HG03095 (cell line): ENCODE results near the gene LTBP3.

Experiments
- ATAC-seq: cut with Tn5 transposase; IDR thresholded peaks from one replicate; pipeline ENCODE4 v1.9.1; 2021; ENCODE audit warnings: moderate library complexity; ENCODE audit not compliant: unreplicated experiment

LTBP3 gene

GRCh38 chr11:65555693-65556231 is 2.4 kb downstream of the LTBP3 start:
- no peak for ATAC-seq

- no peak for ATAC-seq
These were observed 3.2 kb downstream of the LTBP3 start for GRCh38 chr11:65554842-65555430.

DNA sequence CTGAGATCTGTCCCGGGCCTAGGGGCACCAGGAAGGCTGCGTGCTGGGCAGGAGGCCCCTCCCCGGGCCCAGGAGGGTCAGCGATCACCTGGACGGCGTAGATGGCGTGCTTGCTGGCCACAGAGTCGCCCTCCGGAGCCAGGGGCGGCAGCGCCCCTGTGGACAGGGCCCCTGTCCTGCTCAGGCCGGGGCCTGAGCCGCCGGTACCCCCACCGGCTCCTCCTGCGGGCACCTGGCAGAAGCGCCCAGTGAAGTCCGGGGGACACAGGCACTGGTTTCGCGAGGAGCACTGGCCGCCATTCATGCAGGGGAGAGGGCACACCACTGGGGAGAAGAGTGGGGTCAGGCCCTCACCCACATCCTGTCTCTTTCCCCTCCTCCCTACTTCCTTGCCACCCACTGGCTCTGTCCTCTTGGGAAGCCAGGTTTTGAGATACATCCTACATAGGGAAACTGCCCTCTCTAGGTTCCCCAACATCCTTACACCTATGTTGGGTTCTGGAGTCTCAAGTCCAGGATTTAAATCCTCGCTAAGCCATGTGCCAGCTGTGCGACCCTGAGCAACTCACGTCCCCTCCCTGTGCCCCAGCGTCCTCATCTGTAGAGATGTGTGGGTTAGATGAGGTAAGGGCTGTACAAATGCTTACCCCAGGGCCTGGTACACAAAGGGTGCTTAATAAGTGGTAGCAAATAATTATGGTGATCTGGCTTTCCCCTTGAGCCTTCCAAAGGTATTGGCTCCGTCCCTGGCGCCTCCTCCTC is 3.9 kb downstream of the LTBP3 start:
- no peak for ATAC-seq

GRCh38 chr11:65553301-65554001 is 4.7 kb downstream of the LTBP3 start:
- no peak for ATAC-seq

- ATAC-seq = no peak
These were observed 5.7 kb downstream of the LTBP3 start for GRCh38 chr11:65552388-65552951.

GRCh38 chr11:65551572-65552387 is 6.4 kb downstream of the LTBP3 start:
- ATAC-seq = no peak

DNA sequence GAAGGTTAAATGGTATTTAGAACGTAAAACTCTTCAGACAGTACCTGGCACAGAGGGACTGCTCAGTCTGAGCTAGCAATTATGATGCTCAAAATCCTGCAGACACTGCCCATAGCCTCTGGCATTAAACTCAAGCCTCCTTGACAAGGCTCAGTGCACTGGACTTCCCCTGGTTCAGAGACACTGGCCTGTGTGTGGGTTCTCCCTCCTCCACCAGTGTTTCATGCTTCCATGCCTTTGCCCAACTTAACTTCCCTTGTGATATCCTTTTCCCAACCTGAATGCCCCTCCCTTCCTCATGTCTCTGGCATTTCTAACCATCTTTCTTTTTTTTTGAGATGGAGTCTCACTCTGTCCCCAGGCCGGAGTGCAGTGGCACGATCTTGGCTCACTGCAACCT is 9.1 kb downstream of the LTBP3 start:
- no peak for ATAC-seq

DNA sequence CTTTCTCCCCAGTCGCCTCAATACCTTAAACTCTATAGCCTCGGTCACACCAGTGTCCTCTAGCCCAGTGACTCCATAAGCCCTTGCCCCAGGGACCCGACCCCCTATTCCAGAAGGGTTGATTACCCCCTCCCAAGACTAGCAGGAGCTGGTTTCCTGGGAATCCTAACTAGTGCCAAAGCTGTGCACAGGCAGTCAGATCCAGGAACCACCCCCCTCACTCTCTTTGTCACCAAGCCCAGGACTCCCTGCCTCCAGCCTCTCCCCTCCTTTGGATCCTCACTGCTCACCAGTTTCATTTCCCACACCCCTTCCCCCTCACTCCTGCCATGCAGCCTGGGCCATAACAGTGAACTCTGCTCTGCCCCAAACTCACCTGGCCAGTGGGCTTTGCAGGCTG is 9.8 kb downstream of the LTBP3 start:
- ATAC-seq = no peak

DNA sequence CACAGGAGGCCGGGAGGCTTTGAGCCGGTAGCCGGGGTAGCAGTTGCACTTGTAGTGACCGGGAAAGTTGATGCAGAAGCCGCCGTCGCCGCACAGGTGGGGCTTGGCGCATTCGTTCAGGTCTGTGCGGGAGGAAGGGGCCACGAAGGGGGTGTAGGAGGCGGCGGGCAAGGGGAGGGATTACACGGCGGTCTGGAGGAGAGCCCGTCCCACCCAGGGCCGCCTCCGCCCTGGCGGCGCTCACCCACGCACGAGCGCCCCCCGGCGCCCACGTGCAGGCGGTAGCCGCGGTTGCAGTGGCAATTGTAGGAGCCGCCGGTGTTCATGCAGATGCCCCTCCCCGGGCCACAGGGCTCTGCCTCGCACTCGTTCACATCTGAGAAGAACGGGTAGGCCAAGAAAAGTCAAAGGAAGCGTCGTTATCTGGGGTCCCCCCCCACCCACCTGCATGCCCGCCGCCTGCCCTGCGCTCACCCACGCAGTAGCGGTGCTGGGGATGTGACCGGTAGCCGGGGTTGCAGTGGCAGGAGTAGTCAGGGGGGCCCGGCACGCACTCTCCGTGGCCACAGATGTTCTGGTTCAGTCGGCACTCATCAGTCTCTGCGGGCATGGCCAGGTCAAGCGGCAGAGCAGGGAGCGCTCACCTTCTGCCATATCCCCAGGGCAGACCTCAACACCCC is 10.6 kb downstream of the LTBP3 start:
- ATAC-seq = no peak

- ATAC-seq = no peak
These were observed 11.8 kb downstream of the LTBP3 start for GRCh38 chr11:65546217-65546958.

- ATAC-seq = no peak
These were observed 12.3 kb downstream of the LTBP3 start for GRCh38 chr11:65545853-65546216.

DNA sequence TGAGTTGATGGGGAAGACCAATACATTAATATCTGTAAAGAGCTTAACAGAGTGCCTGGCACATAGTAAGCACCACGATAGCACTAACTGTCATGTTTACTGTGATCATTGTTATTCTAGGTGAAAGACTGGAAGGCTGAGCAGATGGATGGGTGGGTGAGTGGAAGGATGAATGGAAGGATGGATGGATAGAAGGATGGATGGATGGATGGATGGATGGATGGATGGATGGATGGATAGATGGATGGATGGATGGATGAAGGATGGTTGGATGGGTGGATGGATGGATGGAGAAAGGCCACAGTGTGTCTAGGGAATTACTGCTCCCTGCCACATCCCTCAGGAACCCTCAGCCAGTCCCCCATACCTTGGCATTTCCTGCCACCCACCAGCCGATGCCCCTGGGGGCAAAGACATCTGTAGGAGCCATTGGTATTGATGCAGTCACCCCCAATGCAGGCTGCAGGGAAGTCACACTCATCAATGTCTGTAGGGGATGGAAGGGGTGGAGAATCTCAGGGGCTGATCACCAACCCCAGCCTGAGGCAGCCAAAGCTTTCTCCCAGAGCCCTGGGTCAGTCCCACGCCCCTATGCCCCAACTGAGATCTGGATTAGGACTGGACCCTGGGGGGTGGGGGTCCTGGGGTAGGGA is 15.3 kb downstream of the LTBP3 start:
- ATAC-seq = no peak

DNA sequence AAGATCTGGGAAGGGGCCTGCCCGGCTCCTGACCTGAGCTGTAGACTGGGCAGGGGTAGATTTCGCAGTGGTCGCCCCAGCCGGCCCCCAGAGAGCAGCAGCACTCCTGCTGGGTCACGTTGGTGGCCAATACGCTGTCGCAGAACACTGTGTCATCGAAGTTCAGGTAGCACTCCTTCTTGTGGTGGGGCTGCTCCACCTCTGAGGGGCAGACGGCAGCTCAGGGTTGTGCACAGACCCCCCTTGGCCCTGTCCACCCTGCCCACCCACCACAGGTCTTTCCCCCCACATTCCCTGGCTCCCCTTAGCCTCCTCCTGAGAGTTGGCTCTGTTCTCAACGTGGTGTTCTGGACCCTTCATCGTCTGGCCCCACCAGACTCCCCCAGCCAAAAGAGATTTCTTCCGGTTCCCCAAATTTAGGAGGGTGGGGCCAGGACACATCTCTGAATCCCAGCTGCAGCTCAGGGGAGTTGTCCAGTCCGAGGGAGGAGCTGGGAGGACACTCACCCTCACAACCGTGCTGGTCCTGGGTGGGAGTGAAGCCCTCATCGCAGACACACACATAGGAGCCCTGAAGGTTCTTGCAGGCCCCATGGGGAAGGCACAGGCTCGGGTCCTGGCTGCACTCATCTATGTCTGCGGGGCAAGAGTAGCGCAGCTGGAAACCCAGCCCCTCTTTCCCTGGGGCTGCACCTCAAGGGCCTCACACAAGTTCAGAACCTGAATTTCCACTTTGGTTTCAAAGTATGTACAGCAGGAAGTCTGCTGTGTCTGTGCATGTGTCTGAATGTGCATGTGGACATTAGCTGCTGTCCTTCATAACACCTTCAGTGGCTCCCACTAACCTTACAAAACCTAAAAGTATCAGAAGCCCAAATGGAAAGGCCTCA is 16.8 kb downstream of the LTBP3 start:
- ATAC-seq = no peak

GRCh38 chr11:65540290-65541092 is 17.7 kb downstream of the LTBP3 start:
- ATAC-seq = peak; percentile 56

DNA sequence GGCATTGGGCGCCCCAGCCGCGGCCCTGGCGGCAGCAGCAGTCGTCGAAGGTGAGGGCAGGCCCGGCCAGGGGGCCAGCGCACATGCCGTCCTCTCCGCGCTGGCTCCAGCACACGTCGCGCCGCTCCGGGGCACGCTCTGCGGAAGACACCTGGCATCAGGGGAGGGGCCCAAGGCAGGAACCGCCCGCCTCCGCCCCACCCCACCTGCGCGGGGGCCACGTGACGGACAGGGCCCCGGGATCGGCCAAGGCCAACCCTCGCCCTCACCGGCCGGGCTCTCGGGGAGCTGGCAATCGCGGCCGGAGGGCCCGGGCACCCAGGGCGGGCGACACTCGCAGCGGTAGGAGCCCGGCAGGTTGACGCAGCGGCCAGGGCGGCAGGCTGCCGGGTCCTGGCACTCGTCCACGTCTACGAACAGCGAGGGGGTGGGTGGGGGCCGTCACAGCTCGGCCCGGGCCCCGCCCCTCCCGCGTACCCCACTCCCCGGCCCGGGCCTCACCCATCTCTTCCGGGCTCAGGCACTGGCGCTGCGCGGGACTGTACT is 18.3 kb downstream of the LTBP3 start:
- peak; percentile 36 for ATAC-seq

DNA sequence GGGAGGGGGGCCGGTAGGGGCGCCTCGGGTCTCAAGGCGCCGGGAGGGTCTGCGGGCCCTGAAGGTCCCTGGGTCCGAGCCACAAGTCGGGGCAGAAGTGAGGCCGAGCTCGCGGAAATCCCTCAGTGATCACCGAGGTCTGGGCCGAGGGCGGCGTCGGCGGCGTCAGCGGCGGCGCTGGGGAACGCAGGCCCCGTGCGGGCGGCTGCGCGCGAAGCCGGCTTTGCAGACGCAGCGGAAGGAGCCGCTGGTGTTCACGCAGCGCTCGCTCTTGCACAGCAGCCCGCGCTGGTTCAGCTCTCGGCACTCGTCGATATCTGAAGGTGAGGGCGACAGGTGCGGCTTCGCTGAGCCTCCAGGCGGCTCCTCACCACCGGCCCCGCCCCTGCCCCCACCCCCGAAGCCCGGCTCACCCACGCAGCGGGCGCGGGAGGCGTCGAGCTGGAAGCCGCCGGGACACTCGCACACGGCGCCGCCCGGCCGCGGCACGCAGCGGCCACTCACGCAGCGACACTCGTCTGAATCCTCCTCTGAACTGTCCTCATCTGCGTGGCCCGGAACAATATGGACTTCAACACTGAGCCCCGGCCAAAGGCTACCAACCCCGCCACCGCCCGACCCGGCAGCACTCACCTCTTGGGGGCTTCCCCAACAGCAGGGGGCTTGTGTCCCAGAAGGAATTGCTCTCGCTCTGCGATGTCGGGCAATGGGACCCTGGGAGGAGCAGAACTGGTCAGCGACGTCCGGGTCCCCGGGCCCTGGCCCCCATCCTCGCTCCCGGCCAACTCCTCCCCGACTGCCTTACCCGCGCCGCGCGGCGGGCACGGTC is 19.0 kb downstream of the LTBP3 start:
- no peak for ATAC-seq
